Measurements from ENCODE around the gene RANBP1. TPM values are rescaled to one million over a fixed set of nuclear protein-coding genes. Genes with fewer than 3 reads are reported as not detected.

RANBP1 gene
- total and polyA plus RNA-seq, 9 of the 15 experiments (the other 6 are each of a cell fraction or from before 2014, with no cell fraction given): 162 to 2,891 (median 1,289) TPM

DNA sequence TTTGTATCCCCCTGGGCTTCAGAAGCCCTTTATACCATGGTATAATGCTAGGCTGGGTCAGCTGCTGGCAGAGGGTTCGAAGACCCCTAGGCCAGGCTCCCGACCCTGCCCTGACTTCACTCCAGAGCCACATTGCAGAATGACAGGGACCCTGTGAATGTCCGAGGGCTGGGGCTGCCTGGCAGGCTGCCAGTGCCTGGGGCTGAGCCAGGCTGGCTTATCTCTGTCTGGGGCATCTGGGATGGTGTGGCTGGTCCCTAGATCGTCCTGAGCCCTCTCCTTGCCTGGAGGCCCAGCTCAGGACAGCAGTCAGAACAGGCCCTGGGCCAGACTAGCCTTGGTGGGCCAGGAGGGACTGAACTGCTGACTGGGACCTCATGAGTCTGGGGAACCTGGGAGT lies 19.4 kb downstream of the RANBP1 start (continued):
- TF ChIP-seq, protein P1, sequence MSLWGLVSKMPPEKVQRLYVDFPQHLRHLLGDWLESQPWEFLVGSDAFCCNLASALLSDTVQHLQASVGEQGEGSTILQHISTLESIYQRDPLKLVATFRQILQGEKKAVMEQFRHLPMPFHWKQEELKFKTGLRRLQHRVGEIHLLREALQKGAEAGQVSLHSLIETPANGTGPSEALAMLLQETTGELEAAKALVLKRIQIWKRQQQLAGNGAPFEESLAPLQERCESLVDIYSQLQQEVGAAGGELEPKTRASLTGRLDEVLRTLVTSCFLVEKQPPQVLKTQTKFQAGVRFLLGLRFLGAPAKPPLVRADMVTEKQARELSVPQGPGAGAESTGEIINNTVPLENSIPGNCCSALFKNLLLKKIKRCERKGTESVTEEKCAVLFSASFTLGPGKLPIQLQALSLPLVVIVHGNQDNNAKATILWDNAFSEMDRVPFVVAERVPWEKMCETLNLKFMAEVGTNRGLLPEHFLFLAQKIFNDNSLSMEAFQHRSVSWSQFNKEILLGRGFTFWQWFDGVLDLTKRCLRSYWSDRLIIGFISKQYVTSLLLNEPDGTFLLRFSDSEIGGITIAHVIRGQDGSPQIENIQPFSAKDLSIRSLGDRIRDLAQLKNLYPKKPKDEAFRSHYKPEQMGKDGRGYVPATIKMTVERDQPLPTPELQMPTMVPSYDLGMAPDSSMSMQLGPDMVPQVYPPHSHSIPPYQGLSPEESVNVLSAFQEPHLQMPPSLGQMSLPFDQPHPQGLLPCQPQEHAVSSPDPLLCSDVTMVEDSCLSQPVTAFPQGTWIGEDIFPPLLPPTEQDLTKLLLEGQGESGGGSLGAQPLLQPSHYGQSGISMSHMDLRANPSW (CRISPR knock-in tag; IDR thresholded peaks at IDR 0.05): 0 out of 2 replicates have a peak, but pooled peaks have one; percentile 26
- TF ChIP-seq MYNN (IDR thresholded peaks at IDR 0.05) (0 out of 2 replicates have a peak, but pooled peaks have one; percentile 18), MYNN (CRISPR knock-in tag; IDR thresholded peaks at IDR 0.05) (no peak)

DNA sequence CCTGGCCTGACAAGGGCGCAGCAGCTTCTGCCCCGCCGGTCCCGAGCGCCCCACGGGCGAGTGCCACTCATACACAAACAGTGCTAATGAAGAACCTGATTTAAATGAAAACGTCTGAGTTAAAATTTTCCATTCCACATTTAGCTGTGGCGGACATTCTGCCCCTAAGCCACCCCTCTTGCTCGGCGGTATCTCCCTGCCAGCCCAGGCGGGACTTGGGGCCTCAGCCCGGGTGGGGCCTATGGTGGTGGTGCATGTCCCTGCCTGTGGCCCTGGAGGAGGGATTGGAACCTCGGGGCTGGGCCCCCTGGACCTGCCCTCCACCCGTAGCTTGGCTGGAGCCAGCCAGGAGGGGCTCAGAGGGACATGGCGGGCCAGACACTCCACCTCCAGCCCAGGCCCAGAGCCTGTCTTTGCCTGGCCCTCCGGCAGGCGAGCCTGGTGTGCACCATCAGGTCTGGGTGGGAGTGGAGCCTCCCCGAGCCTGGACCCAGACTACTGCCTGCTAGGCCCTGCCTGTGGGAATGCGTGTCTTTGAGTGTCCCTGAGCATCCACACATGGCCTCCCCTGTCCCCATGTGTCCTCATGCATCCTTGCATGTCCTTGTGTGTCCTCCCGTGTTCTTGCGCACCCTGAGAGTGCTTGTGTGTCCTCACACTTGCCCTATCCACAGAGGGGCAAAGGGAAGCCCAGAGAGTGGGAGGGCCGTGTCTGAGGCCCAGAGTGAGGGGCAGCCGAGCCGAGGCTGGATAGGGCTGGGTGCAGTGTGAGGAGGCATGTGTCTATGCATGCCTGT lies 20.1 kb downstream of the RANBP1 start:
- no peak for FAIRE-seq
- intact Hi-C loops (cut with micrococcal nuclease): no loop called here
- H3K4me1 ChIP-seq (replicated peaks in 1 of 2; ENCODE audit: control insufficient read depth in 2 of 2, insufficient read depth in 2 of 2, low read length in 2 of 2): peaks cover 17 to 90% of the 10 kb centered on the region in 2 experiments
- TF ChIP-seq ATF1 (CRISPR knock-in tag; IDR thresholded peaks at IDR 0.05): no peak
- TF ChIP-seq ATF1 (tag; IDR thresholded peaks at IDR 0.05): no peak
- 0 out of 2 replicates have a peak, but pooled peaks have one; percentile 88 for TF ChIP-seq RBM14 (IDR thresholded peaks at IDR 0.05; ENCODE audit: borderline replicate concordance, insufficient read depth, low read depth, low read length)
- no peak for TF ChIP-seq ARID2 (IDR thresholded peaks at IDR 0.05)

More for the DNA sequence above, 20.1 kb downstream of the RANBP1 start:
- H3K4me3 ChIP-seq: no peak overlapping the region
- ATAC-seq: no peak
- H3K9me3 ChIP-seq (replicated peaks; ENCODE audit: control insufficient read depth, insufficient read depth, low read depth, low read length): no peaks in the 10 kb centered on the region
- peaks cover 10% of the 10 kb centered on the region; the same call in 2 of the 3 replicates for H3K36me3 ChIP-seq (ENCODE audit: control insufficient read depth, insufficient read depth, low read length)
- H2AFZ ChIP-seq (ENCODE audit: low read depth, low read length): no peak overlapping the region
- H3K79me2 ChIP-seq (ENCODE audit: control insufficient read depth, insufficient read depth, low read length): peaks cover 21% of the 10 kb centered on the region
- WGBS (ENCODE audit: insufficient coverage, low coverage, missing lambda C conversion rate): 79% methylated on average over 25 of the region's 25 CpGs
- DNase-seq (ENCODE audit: extremely low read depth in 1 of 4, low spot score in 3 of 4): no peak
- no peaks in the 10 kb centered on the region for H3K27me3 ChIP-seq (ENCODE audit: control insufficient read depth in 2 of 2, insufficient read depth in 2 of 2, low read length in 2 of 2)
- peak overlapping the region in 1 of 2 experiments; percentile 79; a peak in 2 of 4 replicates for H3K9ac ChIP-seq (ENCODE audit: insufficient read depth in 1 of 2, low read depth in 2 of 2, low read length in 2 of 2)
- ChIA-PET CTCF (ENCODE audit: low intra/inter-chr PET ratio) (no interaction called here), POLR2A (interaction anchor here (0.6 to 7.2 kb wide), 5 partner anchors 10 to 134 kb away, joined by 3 to 68 read pairs (median 4); no protein-coding TSS in a partner anchor)
- peaks cover 18% of the 10 kb centered on the region for H3K9me1 ChIP-seq (ENCODE audit: control insufficient read depth, insufficient read depth, low read length)
- no peak overlapping the region for H3K27ac ChIP-seq (ENCODE audit: extremely low read depth, low read depth, low read length)
- peaks cover 52% of the 10 kb centered on the region for H4K20me1 ChIP-seq (replicated peaks; ENCODE audit: control insufficient read depth, insufficient read depth, low read length)
- no TSS peak for BruUV-seq (replicated peaks)
- no peak overlapping the region for H3K4me2 ChIP-seq (ENCODE audit: insufficient read depth, low read length)
- in situ Hi-C loops (cut with MboI): no loop called here

Measured in K562 (cell line).